Thyroid gland (tissue), 4 donors: Measurements from ENCODE around the gene IPO8. TPM values are rescaled to one million over a fixed set of nuclear protein-coding genes. Genes with fewer than 3 reads are reported as not detected.

Experiments
- DNase-seq, 2 donors: peaks; one replicate each; pipeline ENCODE4 v3.0.0-alpha.2; 2019
- H3K27ac ChIP-seq, 3 donors: fragments of 200-600 bp; sonication (generic); 1 replicate in 2 of 3; 2 replicates in 1 of 3; pipeline ENCODE4 v1.5.1; 2016 to 2019; ENCODE audit warnings: mild to moderate bottlenecking in 1 of 3, moderate library complexity in 1 of 3
- H3K27me3 ChIP-seq: fragments of 200-600 bp; sonication (generic); one replicate; pipeline ENCODE4 v1.5.1; 2019
- H3K36me3 ChIP-seq, 2 donors: fragments of 200-600 bp; sonication (generic); one replicate each; pipeline ENCODE4 v1.5.1; 2016 to 2019
- H3K4me1 ChIP-seq, 2 donors: fragments of 200-600 bp; sonication (generic); one replicate each; pipeline ENCODE4 v1.5.1; 2017 to 2019
- H3K4me3 ChIP-seq, 3 donors: fragments of 200-600 bp; sonication (generic); replicated peaks in 1 of 3; 1 replicate in 2 of 3; 2 replicates in 1 of 3; pipeline ENCODE4 v1.5.1; 2016; ENCODE audit warnings: mild to moderate bottlenecking in 1 of 3
- H3K9me3 ChIP-seq: fragments of 200-600 bp; sonication (generic); one replicate; pipeline ENCODE4 v1.5.1; 2017
- POLR2A ChIP-seq, 2 donors: fragments of 450-650 bp; IDR thresholded peaks; one replicate each; pipeline ENCODE4 v1.6.1; 2017; ENCODE audit warnings: antibody characterized with exemption in 2 of 2, mild to moderate bottlenecking in 2 of 2, moderate library complexity in 1 of 2
- WGBS, 2 donors: methylation state at CpG; one replicate each; pipeline ENCODE4 v1.1.5; 2017; 5-methylcytosine and 5-hydroxymethylcytosine counted together
- intact Hi-C: fragments of 100-400 bp; cut with DNase I; formaldehyde crosslinking; loops from one replicate; pipeline ENCODE4 v1.15.1; 2023
- total RNA-seq, 4 donors: library from RNA; depleted of rRNA; stranded (reverse); fragments of >200 nt; gene quantifications; one replicate each; pipeline ENCODE4 v1.2.3, GENCODE V29; 2016
- TF ChIP-seq, protein P1 (sequence below), 6 experiments: fragments of 200-600 bp in 3 of 6; fragments of 450-650 bp in 3 of 6; sonication (generic) in 3 of 6; IDR thresholded peaks; one replicate each; pipeline ENCODE4 v1.5.1; 2016 to 2019; ENCODE audit warnings: antibody characterized with exemption in 6 of 6, mild to moderate bottlenecking in 2 of 6, inconsistent platforms in 1 of 6, moderate library complexity in 1 of 6

Gene IPO8
- total RNA-seq, 4 donors from 2014 or later = 45.1 to 58.2 (median 51.3) TPM

DNA sequence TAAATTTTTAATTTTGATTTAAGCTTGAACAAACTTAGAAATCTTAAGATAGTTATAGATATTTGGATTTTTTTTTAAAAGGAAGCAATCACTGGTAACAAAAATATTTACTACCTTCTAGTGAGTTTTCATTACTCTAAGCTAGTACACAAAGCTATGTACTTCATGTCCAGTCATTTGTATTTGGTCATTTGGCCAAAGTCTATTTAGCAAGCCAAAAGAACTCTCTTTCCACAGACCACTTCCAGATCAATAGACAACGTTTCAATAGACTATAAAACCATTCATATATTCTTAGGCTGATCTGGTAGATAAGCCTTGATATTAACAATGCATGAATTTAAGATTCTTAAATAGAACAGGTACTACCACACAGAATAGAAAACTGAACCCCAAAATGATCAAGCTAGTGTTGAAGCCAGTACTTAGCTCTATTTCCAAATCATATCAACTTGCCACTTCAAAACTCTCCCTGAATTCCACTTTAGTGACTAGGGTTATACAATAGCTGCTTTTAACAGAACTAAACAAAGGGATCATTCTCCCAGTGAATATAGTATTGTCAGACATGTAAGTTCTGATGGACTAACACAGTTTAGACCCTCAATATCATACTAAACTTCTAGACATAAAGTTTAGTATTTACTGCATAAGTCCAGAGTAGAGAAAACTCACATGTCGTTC lies 37.4 kb upstream of the IPO8 start:
- H3K27me3 ChIP-seq = no peaks in the 10 kb centered on the region
- TF ChIP-seq, protein P1, sequence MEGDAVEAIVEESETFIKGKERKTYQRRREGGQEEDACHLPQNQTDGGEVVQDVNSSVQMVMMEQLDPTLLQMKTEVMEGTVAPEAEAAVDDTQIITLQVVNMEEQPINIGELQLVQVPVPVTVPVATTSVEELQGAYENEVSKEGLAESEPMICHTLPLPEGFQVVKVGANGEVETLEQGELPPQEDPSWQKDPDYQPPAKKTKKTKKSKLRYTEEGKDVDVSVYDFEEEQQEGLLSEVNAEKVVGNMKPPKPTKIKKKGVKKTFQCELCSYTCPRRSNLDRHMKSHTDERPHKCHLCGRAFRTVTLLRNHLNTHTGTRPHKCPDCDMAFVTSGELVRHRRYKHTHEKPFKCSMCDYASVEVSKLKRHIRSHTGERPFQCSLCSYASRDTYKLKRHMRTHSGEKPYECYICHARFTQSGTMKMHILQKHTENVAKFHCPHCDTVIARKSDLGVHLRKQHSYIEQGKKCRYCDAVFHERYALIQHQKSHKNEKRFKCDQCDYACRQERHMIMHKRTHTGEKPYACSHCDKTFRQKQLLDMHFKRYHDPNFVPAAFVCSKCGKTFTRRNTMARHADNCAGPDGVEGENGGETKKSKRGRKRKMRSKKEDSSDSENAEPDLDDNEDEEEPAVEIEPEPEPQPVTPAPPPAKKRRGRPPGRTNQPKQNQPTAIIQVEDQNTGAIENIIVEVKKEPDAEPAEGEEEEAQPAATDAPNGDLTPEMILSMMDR (IDR thresholded peaks at IDR 0.05) = no peak
- TF ChIP-seq POLR2A (IDR thresholded peaks at IDR 0.05) = no peak
- H3K4me3 ChIP-seq = no peak overlapping the region
- WGBS, 2 donors = 92 to 97% methylated on average over 2 of the region's 2 CpGs
- H3K27ac ChIP-seq = no peak overlapping the region
- H3K4me1 ChIP-seq = no peaks in the 10 kb centered on the region
- intact Hi-C loops = no loop called here
- H3K9me3 ChIP-seq = no peaks in the 10 kb centered on the region
- peaks cover 0 to 5% of the 10 kb centered on the region in 2 donors for H3K36me3 ChIP-seq
- no peak for DNase-seq

DNA sequence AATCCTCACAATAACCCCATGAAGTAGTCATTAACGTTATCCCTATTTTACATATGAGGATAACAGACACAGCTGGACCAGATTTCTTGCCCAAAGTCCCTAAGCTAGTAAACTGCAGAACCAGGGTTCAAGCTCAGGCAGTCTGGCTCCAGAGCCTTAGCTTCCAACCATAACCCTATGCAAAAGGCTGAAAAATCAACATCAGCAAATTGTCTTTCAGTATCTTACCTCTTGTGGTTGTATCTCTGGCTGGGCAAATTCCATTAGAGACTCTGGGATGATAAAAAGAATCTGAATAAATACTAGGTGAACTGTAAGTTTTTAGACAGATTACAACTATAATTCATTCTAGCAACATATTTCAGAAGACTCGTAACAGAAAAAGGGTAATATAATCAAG lies 34.3 kb upstream of the IPO8 start:
- DNase-seq = no peak
- intact Hi-C loops = no loop called here
- peaks cover 0 to 5% of the 10 kb centered on the region in 2 donors for H3K36me3 ChIP-seq
- no peaks in the 10 kb centered on the region for H3K9me3 ChIP-seq
- TF ChIP-seq, protein P1 (IDR thresholded peaks at IDR 0.05) = no peak
- no peak for TF ChIP-seq POLR2A (IDR thresholded peaks at IDR 0.05)
- 93 to 98% methylated on average over 2 of the region's 2 CpGs for WGBS, 2 donors
- H3K27me3 ChIP-seq = no peaks in the 10 kb centered on the region
- H3K4me1 ChIP-seq = no peaks in the 10 kb centered on the region
- no peak overlapping the region for H3K4me3 ChIP-seq
- no peak overlapping the region for H3K27ac ChIP-seq

DNA sequence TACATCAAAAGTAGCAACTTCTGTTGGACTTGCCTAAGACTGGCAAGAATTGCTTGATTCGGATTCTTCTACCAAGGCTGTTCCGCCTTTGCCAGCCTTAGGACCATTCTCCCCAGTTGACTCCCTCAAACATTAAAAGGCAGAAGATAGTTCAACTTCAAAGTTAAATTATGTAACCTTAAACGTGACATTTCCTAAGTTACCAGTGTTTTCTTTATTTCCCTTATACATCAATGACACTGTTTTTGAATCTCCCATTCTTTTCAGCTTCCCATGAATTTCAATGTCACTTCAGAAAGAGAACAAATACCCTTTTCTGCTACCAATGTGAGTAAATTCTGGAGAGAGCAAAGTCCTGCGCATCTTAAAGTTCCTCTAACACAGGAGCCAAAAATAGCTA lies 33.9 kb upstream of the IPO8 start:
- Histone ChIP-seq H3K9me3 (no peaks in the 10 kb centered on the region), H3K27ac (no peak overlapping the region)
- 95 to 96% methylated on average over 4 of the region's 4 CpGs for WGBS, 2 donors

DNA sequence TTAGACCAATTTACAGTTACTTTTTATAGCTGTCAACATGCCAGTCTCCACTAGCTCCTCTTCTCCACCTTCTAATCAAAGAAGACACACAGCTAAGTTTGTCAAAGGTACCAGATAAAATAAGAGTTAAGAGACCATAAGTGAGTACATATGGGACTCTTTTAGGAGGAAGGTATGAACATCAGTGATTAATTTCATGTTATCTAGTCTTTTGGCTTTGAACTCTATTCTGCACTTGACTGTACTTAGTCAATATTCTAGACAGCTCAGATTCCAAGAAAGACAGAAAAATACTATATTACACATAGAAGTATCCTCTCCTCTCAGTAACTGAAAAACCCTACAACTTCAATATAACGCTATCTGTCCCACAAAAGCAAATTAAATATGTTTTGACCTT lies 31.0 kb upstream of the IPO8 start:
- H3K27me3 ChIP-seq = no peaks in the 10 kb centered on the region
- intact Hi-C loops = no loop called here
- H3K9me3 ChIP-seq = no peaks in the 10 kb centered on the region
- WGBS, 2 donors = 100% methylated on average over 1 of the region's 1 CpG
- peaks cover 0 to 9% of the 10 kb centered on the region in 2 donors for H3K36me3 ChIP-seq
- no peak overlapping the region for H3K4me3 ChIP-seq
- no peak for DNase-seq
- TF ChIP-seq, protein P1 (IDR thresholded peaks at IDR 0.05) = no peak
- no peak for TF ChIP-seq POLR2A (IDR thresholded peaks at IDR 0.05)
- no peak overlapping the region for H3K27ac ChIP-seq
- no peaks in the 10 kb centered on the region for H3K4me1 ChIP-seq

More for the DNA sequence above, 33.9 kb upstream of the IPO8 start:
- TF ChIP-seq, protein P1 (IDR thresholded peaks at IDR 0.05) = no peak
- no peak for TF ChIP-seq POLR2A (IDR thresholded peaks at IDR 0.05)
- no peak for DNase-seq
- Histone ChIP-seq H3K4me3 (no peak overlapping the region), H3K27me3 (no peaks in the 10 kb centered on the region), H3K4me1 (no peaks in the 10 kb centered on the region), H3K36me3 (peaks cover 0 to 7% of the 10 kb centered on the region in 2 donors)
- intact Hi-C loops = no loop called here

DNA sequence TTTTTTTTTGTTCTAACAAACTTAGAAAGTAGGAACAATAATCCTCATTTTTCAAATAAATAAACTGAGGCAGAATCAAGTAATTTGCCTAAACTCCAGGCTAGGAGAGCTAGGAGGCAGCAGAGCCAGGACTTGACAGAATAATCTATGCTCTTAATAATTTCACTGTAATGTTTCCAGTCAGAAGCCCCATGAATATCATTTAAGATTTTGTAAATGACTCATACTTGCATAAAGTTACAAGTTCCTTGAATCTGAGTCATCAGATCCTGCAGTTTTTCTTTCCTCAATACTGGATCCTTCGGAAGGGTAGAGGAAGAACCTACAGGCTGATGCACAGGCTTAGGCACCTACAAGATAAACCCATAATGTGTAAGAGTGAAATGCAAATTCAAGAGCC lies 30.1 kb upstream of the IPO8 start:
- no peaks in the 10 kb centered on the region for H3K4me1 ChIP-seq
- H3K4me3 ChIP-seq = no peak overlapping the region
- WGBS, 2 donors = 80 to 89% methylated on average over 1 of the region's 1 CpG
- H3K27ac ChIP-seq = no peak overlapping the region
- H3K36me3 ChIP-seq = peaks cover 0 to 9% of the 10 kb centered on the region in 2 donors
- TF ChIP-seq, protein P1 (IDR thresholded peaks at IDR 0.05) = no peak
- TF ChIP-seq POLR2A (IDR thresholded peaks at IDR 0.05) = no peak
- no peaks in the 10 kb centered on the region for H3K9me3 ChIP-seq
- intact Hi-C loops = no loop called here
- H3K27me3 ChIP-seq = no peaks in the 10 kb centered on the region
- no peak for DNase-seq
